NCI-H748 (cell line): ENCODE measurements around the gene MAD2L1BP.

Experiments used
- DNase-seq: peaks from one replicate; lab custom pipeline; 2025; ENCODE audit not compliant: unreplicated experiment; lab: John Stamatoyannopoulos, UW

Gene MAD2L1BP

DNA sequence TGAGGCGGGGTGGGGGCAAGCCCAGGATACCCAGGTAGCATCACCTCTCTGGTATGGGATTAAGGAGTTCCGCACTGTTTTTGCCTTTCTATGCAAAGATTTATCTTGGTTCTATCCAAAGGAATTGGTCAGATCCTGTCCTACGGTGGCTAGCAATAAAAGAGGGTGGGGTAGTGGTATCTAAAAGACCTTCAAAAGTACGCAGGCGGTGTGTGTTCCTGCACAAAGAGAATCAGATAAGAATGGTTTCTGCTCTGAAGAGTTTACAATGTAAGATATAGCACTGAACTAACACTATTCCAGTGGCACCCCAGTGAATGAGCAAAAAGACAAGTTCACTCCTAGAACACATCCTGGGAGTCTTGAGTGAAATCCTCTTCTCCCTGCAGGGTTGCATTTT, 45.7 kb downstream of the MAD2L1BP start:
- no peak for DNase-seq

DNA sequence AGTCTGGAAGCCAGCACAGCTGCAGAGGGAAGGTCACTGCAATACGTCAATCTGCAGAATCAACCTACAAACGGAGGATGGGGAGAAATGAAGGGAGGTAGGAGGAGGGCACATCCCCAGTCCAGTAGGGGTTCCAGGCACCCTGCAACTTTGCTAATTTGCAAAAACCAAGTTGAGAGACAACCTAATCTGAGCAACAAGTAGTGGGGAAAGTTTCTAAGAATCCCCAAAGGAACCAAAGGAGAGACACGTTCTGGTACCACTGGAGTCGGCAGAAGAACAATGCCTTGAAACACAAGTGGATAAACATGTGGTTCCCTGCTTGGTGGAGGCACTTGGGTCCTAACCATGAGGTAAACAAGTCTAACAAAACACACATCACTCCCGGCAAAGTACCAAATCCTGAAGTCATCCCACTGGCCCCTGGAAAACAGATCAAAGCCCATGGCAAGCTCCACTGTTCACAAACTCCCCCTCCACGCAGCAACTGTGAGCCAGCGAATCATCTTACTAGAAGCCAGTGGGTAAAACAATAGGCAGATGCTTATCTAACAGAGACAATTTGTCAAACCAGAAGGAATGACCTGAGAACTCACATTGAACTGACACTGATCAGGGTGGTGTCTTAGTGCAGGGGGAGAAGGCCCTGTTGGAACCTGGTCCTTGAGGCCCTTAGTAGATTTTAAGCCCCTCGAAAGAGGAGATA, 47.2 kb downstream of the MAD2L1BP start:
- DNase-seq, result no peak

DNA sequence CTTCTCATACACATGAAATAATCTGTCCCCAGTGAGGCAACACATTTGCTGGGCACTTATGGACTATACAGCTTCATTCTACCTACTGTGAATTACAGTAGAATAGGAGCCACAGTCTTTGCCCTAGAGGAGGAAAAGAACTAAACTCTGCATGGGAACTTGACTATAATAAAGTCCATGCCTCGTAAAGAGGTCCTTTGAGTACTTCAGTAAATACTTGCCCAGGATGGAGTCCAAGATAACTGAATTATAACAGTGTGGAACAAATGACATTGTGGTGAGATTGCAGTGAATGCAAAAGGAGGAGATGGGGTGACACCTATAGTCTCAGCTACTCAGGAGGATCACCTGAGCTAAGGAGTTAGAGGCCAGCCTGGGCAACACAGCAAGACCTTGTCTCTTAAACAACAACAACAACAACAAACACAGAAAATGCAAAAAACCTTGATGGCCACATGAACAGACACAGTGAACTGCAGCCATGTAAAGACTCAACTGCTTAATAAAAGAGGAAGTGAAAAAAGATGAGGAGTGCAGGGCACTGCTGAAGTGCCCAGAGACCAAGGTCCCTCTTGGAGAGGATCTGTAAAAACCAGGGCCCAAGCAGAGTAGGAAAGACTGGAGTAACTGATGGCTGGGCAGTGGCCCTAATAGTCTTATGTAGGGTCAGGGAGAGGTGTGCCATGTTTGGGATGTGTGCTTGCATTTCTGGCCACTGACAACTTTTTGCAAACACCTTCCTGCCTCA, 48.2 kb downstream of the MAD2L1BP start:
- no peak for DNase-seq

DNA sequence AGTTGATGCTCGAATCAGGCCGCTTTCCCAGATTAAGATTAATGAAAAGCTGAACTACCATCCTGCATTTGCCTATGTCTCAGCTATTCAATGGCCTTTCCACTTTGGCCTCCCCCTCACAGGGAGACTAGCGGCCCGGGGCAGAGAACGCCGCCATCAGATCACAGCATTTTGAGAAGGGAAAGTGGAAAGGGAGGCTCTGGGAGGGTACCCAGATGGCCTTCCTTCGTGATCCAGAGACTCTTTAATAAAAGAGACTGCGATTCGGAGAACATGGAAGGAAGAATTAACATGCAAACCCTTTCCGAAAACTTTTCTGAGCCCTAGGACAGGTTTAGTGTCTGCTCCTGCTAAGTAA, 51.4 kb downstream of the MAD2L1BP start:
- no peak for DNase-seq

DNA sequence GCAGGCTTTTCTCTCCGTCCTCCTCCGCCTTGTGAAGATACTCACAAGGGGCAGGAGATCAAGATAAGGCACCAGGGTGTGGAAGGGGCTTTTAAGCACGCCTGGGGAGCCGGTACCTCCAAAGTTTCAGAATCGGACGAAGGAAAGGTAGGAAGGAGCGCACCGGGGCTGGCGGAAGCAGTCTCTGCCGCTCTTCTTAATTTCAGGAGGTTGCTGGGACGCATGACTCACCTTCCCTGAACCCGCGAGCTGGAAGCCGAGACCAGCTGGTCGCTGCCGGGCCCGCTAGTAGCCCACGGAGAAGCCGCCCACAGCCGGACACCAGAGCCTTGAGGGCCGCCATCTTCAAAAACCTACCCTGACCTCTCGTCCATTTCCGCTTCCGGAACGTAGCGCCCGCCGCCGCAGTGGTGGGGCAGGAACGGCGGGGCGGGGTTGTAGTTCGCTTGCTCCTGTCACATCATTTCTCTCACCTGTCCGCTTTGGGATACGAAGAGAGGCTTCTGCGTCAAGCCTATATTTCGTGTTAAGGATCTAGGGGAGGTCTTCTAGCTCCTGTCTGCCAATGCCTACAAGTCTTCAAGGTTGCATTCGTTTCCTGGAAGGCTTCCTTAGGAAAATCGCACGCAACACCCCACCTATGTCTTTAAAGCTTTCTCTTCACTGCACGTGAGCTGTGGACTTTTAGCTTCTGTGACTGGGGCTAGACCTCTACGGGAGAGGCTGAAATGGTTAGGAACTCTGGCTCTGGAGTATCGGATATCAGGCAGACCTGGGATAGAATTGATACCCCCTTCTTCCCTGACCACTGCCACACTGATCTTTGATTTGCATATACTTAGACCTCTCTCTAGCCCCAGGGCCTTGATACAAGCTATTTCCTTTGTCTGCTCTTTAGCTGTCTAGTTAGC, 52.1 kb downstream of the MAD2L1BP start, which contains the start of gene MRPS18A:
Gene MRPS18A (minus strand): TSS at position 355 of the 911 bp plus-strand sequence. CDS start 12 bp downstream, at position 343.
- DNase-seq, result peak; percentile 90

DNA sequence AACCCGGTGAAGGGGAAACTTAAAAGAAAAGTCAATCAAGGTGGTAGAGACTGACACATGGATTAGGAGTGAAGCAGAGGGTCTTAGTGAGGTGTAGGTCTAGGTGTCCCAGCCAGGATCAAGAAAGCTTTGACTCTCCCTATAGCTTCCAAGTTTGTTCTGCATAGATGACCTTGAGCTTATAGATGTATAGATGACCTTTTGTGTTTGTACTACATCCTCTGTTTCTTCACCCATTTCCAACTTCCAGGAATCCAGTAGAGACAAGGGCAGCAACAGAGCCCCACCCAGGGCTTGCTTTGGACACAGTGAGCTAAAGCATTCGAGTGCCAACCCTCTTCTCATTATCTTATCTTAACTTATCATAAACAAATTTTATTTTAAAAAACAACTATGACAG, 53.8 kb downstream of the MAD2L1BP start:
- no peak for DNase-seq
